SH-SY5Y (cell line): Measurements from ENCODE around the gene MECR.

Experiments used
- GATA2 ChIP-seq: IDR thresholded peaks from 2 replicates; pipeline ENCODE4 v1.6.1; 2011; ENCODE audit warnings: mild to moderate bottlenecking, low read depth, low read length
- GATA3 ChIP-seq: IDR thresholded peaks from 2 replicates; pipeline ENCODE4 v1.6.1; 2011; ENCODE audit warnings: low read depth, mild to moderate bottlenecking, low read length, moderate library complexity

GRCh38 chr1:29171521-29171920 lies 59.2 kb downstream of the MECR start:
- TF ChIP-seq GATA2 (no peak), GATA3 (no peak)
